Lung microvascular endothelial cell (primary cell): Measurements from ENCODE around the gene NOSTRIN. TPM values are rescaled to one million over a fixed set of nuclear protein-coding genes. Genes with fewer than 3 reads are reported as not detected.
"Not testable (repeated sequence)": the region's sequence is repeated elsewhere in the genome, so short reads cannot be mapped to it uniquely, and the experiment has no call there.

Source experiments
- DNase-seq, 2 donors: peaks; one replicate each; pipeline versions ENCODE4 v3.0.0 to v3.0.0-alpha.2; 2010; ENCODE audit warnings: low read depth in 2 of 2
- total RNA-seq: library from RNA; depleted of rRNA; stranded (reverse); fragments of >200 nt; gene quantifications from 2 replicates; pipeline ENCODE4 v1.2.1, GENCODE V29; 2014

NOSTRIN gene
- total RNA-seq, 1 donor from 2014 or later: 0.40 TPM

GRCh38 chr2:168789776-168790175 is 12.7 kb upstream of the NOSTRIN start:
- DNase-seq: no peak

- peak; percentile 72 to 91 for DNase-seq
Measured at GRCh38 chr2:168790226-168790902, 12.1 kb upstream of the NOSTRIN start.

- DNase-seq: not testable (repeated sequence)
Measured at GRCh38 chr2:168791140-168791539, 11.3 kb upstream of the NOSTRIN start.

- DNase-seq: no peak
Measured at GRCh38 chr2:168793596-168793995, 8.8 kb upstream of the NOSTRIN start.

GRCh38 chr2:168794968-168795367 is 7.5 kb upstream of the NOSTRIN start:
- no peak for DNase-seq

- DNase-seq: no peak
Measured at GRCh38 chr2:168796090-168796577, 6.3 kb upstream of the NOSTRIN start.

GRCh38 chr2:168796583-168797285 is 5.7 kb upstream of the NOSTRIN start:
- DNase-seq: peak in 1 of 2 donors; percentile 83

GRCh38 chr2:168797286-168797655 is 5.2 kb upstream of the NOSTRIN start:
- DNase-seq: no peak

- DNase-seq: peak; percentile 13 to 61
Measured at GRCh38 chr2:168798076-168798887, 4.2 kb upstream of the NOSTRIN start.

GRCh38 chr2:168798888-168799410 is 3.5 kb upstream of the NOSTRIN start:
- peak; percentile 30 to 54 for DNase-seq

GRCh38 chr2:168801471-168801870 is 966 bp upstream of the NOSTRIN start:
- no peak for DNase-seq

GRCh38 chr2:168802859-168803725 is 655 bp downstream of the NOSTRIN start:
- no peak for DNase-seq

GRCh38 chr2:168804214-168804613 is 1.8 kb downstream of the NOSTRIN start:
- DNase-seq: peak in 1 of 2 donors; percentile 54

- no peak for DNase-seq
Measured at GRCh38 chr2:168805615-168806014, 3.2 kb downstream of the NOSTRIN start.

- DNase-seq: no peak
Measured at GRCh38 chr2:168809537-168809936, 7.1 kb downstream of the NOSTRIN start.

GRCh38 chr2:168810235-168810634 is 7.8 kb downstream of the NOSTRIN start:
- no peak for DNase-seq

- no peak for DNase-seq
Measured at GRCh38 chr2:168811696-168812095, 9.3 kb downstream of the NOSTRIN start.

GRCh38 chr2:168814046-168814445 is 11.6 kb downstream of the NOSTRIN start:
- no peak for DNase-seq

- no peak for DNase-seq
Measured at GRCh38 chr2:168814939-168815907, 12.8 kb downstream of the NOSTRIN start.

GRCh38 chr2:168816369-168816768 is 13.9 kb downstream of the NOSTRIN start:
- no peak for DNase-seq
